Gastroesophageal sphincter (tissue), 3 donors: ENCODE data around the gene DIPK1A.

Experiments
- EP300 ChIP-seq: sonication (generic); formaldehyde crosslinking; IDR thresholded peaks from one replicate; pipeline ENCODE4 v1.6.1; 2017; ENCODE audit warnings: antibody characterized with exemption, mild to moderate bottlenecking
- TF ChIP-seq, protein P1 (sequence below), 4 experiments: fragments of 200-600 bp in 2 of 4; fragments of 450-650 bp in 2 of 4; sonication (generic) in 1 of 4; IDR thresholded peaks; one replicate each; pipeline ENCODE4 v1.5.1; 2017 to 2019; ENCODE audit warnings: antibody characterized with exemption in 4 of 4, mild to moderate bottlenecking in 2 of 4, moderate library complexity in 2 of 4

GRCh38 chr1:92931691-92932090 lies 29.6 kb downstream of the DIPK1A start:
- TF ChIP-seq EP300 = no peak
- TF ChIP-seq, protein P1, sequence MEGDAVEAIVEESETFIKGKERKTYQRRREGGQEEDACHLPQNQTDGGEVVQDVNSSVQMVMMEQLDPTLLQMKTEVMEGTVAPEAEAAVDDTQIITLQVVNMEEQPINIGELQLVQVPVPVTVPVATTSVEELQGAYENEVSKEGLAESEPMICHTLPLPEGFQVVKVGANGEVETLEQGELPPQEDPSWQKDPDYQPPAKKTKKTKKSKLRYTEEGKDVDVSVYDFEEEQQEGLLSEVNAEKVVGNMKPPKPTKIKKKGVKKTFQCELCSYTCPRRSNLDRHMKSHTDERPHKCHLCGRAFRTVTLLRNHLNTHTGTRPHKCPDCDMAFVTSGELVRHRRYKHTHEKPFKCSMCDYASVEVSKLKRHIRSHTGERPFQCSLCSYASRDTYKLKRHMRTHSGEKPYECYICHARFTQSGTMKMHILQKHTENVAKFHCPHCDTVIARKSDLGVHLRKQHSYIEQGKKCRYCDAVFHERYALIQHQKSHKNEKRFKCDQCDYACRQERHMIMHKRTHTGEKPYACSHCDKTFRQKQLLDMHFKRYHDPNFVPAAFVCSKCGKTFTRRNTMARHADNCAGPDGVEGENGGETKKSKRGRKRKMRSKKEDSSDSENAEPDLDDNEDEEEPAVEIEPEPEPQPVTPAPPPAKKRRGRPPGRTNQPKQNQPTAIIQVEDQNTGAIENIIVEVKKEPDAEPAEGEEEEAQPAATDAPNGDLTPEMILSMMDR (IDR thresholded peaks at IDR 0.05) = no peak
